Ramos (cell line): Measurements from ENCODE around the gene WDR41.
"Not testable (repeated sequence)": the region's sequence is repeated elsewhere in the genome, so short reads cannot be mapped to it uniquely, and the experiment has no call there.

ENCODE experiments used
- in situ Hi-C: fragments of 300-500 bp; cut with MboI; formaldehyde crosslinking; loops from one replicate; pipeline ENCODE4 v1.14.3; 2022; ENCODE audit warnings: low sequenced_read_pairs; ENCODE audit not compliant: unreplicated experiment

Gene WDR41

DNA sequence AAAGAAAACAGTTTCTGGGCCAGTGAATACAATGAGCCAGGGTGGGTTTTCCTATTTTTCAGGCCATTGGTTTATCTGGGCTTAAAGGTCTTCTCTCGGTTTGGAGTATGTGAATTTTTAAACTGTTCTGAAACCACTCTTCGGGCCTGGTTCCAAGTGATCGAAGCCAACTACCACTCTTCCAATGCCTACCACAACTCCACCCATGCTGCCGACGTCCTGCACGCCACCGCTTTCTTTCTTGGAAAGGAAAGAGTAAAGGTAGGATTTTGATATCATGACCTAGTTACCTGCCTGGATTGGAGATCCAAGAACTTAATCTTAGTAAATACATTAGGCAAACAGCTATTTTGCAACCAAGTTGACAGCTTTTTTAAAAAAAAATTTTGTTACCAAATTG, 79.1 kb downstream of the WDR41 start:
- in situ Hi-C loops = no loop called here

DNA sequence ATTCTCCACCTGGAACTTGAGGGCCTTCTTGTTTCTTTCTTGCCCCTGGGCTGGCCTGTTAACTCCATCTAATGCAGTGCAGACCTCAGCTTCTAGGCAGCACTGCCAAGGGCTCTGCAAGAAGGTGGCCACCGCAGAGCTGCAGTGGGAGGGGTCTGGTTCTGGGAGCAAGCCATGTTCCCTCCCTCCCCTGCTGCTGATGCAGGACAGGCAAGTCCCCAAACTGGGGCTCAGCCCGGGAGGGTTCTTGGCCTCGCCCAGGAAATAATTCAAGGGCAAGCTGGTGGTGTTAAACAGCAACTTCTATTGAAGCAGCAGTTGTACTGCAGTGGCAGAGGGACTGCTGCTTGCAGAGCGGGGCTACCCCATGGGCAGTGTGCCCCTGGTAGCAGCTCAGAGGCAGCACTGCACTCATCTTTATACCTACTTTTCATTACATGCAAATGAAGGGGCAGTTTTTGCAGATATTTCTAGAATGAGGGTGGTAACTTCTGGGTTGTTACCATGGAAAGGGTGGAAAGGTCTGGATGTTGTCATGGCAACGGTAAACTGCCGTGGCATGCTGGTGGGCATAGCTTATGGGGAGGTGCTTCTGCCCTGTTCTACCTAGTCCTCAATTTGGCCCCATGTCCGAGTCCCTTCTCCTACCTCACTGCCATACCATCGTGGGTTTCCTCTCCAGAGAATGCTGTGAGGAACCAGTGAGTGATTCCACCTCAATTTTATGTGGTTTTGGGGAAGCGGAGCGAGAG, 82.1 kb downstream of the WDR41 start:
- in situ Hi-C loops = no loop called here

DNA sequence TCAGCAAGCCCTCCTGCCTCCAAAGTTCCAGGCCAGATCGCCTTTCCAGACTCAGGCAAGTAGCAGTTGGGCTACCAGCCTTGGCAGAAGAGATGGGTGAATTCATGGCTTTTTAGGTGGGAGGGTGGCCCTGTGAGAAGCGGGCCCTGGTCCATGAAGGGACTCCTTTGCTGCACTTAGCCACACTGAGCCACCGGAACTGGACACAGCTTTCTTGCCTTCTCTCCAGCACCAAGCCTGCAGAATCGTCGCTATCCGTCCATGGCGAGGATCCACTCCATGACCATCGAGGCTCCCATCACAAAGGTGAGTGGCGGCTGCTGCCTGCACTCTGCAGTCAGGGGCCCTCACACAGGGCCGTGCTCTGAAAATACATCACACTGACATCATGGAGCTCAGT, 85.0 kb downstream of the WDR41 start:
- in situ Hi-C loops = no loop called here

DNA sequence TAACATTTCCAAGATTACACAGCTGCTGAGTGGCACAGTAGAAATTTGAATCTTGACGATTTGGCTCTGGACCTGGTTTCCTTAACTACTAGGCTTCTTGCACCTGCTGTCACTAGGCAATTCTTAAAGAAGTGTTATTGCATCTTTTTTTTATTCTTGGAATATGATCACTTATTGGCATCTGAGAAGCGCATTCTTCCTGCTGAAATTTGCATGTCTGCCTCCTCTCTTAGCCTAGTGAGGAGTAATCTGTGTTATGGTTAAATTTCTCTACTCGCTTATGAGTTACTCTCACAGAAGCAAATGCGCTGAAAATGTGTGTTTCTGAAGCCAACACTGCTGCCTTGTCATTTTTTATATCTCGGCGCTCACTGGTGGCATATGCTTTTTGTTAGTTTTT, 89.3 kb downstream of the WDR41 start:
- in situ Hi-C loops = no loop called here

DNA sequence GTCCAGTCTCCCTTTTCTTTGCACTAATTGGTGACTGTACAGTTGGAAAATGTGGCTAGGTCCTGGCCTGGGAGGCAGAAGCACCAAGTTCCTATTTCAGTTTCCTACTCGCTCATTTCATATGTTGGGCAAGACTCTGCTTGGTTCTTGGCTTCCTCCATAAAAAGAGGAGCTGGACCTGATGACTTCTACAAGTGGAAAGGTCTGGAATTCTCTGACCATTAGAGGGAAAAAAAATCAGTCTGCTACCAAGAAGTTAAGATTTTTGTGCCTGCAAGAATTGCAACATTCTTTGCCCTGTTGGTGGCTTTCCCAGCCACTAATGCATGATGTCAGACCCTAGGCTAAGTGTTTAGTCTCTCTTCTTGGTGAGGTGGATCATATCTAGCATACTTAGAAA, 91.5 kb downstream of the WDR41 start:
- in situ Hi-C loops = no loop called here

DNA sequence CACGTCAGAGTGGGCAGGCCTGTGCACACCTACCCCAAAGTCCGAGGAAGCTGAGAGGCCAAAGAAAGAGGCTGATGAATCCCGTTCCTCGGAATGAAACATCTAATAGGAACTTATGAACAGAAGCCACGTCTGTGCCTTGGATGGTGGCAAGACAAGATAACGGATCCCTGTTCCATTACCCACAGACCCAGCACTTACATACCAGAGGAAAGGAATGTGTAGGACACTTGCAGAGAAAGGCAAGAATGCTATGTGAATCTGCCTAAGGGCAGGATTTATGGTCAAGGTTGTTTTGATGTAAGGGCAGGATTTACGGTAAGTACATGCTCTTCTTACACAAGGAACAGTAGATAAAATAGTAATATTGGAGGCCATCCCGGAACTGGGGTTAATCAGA, 93.2 kb downstream of the WDR41 start:
- in situ Hi-C loops = no loop called here

DNA sequence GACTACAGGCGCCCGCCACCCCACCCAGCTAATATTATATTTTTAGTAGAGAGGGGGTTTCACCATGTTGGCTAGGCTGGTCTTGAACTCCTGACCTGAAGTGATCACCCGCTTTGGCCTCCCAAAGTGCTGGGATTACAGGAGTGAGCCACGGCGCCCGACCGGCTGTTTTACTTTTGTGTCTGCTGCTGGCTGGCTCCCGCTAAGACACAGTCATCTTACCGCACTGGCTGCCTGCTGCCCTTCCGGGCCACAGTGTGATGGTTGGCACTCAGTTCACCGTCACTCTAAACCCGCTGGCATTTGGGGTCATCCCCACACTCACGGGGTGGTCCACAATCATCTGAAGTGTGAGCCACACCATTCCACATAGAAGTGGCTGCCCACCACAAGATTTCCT, 93.7 kb downstream of the WDR41 start:
- in situ Hi-C loops = no loop called here

DNA sequence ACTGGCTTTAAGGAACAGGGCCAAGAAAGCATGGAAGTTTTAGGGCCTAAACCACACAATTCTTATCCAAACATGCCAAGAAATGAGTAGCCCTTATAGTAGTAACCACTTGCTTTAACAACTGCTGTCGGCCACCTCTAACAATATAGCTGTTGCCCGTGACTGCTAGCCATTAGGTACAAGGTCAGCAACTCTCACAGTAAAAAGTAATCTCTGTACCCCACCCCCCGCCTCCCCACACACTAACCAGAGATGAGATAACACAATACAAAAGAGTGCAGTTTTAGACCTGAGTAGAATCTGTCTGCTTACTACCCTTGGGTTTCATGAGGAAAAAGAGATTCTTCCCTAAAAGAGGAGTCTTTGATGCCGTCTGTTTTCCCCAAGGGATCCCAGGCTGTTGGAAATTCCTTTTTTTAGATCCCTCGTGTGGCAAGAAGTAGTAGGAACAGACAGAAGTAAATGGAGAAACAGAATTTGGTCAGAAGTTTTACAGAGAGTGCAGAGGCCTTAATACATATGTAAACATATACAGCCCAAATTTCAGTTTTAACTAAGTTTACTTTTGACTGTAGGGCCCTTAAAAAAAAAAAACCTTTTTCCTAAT, 94.3 kb downstream of the WDR41 start:
- in situ Hi-C loops = no loop called here

DNA sequence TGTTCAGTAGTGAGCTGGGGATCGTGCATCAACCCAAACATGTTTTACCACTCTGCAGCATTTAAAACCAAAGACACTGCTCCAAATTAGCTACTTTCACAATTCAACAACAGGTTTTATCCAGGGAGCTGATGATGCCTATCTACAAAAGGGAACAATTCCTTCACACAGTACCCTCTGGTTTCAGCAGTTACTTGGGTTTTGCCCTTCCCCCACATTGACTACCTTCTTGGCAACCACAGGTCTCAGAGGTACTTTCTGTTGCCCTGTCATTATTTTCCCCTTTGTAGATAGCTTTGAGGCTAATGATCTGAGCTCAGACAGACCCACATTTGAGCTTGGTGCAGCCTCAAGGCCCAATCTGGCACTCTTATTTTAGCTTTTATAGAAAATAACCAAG, 96.1 kb downstream of the WDR41 start:
- in situ Hi-C loops = no loop called here

DNA sequence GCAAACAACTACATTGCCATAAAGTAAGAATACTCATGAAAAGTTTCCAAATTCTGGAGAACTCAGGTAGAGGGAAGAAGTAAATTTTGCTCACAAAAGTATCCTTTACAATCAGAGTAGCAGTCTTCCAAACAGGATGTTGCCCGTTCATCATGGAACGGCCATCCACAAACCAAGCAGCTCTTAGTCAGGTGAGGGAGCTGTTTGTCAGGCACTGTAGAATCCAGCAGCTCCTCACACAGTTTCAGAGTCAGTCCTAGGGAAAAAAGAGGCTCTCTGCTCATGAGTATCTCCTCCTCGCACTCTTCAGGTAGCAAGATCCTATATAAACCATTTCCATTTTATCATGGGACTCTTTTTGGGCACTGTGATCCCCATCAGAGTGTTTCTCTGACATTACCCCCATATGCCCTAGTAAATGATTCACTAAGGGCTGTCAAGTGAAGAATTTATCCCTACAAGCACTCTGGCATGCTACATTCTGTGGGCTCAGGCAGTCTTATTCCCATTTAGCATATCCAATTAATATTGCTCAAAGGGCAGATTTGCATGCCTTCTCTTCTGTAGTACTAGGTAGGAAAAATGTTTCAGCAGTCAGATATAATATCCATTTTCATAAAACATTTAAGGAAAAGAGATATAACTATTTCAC, 97.9 kb downstream of the WDR41 start:
- in situ Hi-C loops = no loop called here

DNA sequence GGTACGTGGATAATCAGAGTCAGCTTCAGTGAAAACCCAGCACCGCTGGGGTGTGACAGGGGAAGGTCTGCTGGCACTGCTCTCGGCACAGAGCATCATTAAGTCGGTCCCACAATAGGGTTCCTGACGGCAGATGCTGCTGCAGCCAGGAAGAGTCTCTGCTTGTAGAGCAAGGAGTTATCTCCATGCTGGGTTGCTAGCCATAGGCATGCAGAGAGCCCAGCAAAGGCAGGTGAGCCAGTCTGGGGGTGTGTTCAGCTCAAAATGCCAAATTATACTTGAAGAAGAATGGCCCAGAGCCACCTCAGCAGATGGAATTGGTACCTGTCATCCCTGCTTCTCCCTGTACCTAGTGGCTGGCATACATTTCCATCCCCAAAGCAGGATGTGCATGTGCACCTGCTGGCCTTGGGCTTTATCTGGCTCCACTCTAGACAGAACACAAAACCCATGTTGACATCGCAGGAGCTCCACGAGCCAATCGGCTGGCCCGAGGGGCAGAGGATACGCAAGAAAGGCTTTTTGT, 100.8 kb downstream of the WDR41 start:
- in situ Hi-C loops = no loop called here

DNA sequence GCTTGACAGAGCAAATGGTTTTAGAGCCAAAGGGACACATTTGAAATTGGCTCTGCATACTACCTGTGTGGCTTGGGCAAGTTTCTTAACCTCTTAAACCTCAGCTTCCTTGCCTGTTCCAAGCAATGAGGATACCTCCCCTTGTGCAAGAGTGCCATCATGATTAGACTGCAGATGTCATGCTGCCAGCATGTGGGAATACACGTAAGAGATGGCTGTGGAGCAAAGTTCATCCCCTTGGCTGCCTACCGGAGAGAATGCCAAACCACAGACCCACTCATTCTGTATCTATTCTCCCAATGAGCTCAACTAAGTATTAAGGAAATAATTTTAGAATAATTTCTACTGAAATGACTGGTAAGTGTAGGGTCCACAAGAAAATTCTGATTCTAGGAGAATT, 101.3 kb downstream of the WDR41 start:
- in situ Hi-C loops = no loop called here

DNA sequence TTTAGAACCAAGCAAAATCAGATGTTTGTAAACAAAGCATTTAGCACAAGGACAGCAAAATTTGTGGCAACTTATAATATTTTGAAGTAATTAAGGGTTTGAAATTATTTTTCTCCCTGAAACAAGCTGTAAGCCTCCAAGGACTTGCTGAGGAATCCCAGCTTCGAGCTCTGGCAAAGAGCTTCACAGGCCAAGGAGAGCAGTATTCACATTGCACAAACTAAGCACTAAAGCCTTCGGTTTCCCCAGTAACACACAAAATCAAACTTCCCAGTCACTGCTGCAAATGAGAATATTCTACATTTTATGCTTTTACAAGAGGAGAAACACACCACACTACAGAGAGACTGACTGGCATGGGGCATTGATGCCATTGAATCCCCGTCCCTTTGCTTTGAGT, 101.9 kb downstream of the WDR41 start:
- in situ Hi-C loops = no loop called here

DNA sequence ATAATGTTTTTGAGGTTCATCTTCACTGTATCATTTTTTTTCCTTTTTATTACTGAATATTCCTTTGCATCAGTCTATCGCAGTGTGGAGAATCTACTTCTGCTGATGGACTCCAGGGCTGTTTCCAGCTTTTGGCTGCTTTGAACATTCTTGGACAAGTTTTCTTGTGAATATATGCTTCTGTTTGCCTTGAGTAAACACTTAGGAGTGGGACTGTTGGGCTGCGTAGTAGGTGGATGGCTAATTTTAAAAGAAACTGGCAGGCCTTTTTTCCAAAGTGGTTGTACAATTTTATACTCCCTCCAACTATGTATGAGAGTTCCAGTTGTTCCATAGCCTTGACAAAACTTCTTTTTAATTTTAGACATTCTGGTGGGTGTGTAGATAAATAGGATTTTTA, 102.4 kb downstream of the WDR41 start:
- in situ Hi-C loops = no loop called here

DNA sequence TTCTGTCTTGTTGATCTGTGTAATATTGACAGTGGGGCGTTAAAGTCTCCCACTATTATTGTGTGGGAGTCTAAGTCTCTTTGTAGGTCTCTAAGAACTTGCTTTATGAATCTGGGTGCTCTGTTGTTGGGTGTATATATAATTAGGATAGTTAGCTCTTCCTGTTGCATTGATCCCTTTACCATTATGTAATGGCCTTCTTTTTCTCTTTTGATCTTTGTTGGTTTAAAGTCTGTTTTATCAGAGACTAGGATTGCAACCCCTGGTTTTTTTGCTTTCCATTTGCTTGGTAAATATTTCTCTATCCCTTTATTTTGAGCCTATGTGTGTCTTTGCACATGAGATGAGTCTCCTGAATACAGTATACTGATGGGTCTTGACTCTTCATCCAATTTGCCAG, 105.8 kb downstream of the WDR41 start:
- in situ Hi-C loops = not testable (repeated sequence)

DNA sequence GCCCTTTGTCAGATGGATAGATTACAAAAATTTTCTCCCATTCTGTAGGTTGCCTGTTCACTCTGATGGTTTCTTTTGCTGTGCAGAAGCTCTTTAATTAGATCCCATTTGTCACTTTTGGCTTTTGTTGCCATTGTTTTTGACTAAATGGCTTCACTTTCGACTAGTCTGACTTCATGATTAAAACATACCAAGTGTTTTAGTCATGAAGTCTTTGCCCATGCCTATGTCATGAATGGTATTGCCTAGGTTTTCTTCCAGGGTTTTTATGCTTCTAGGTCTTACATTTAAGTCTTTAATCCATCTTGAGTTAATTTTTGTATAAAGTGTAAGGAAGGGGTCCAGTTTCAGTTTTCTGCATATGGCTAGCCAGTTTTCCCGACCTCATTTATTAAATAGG, 108.8 kb downstream of the WDR41 start:
- in situ Hi-C loops = not testable (repeated sequence)
